Neutrophil (primary cell): ENCODE results near the gene PLIN1.
A peak's percentile ranks its signal among the peaks of the same experiment; 100 is the strongest.

ENCODE experiments used
- H3K27ac ChIP-seq: fragments of 200-600 bp; sonication (generic); 2 replicates; pipeline ENCODE4 v1.5.1; 2016; ENCODE audit warnings: mild to moderate bottlenecking, moderate library complexity
- H3K27me3 ChIP-seq: fragments of 200-600 bp; sonication (generic); 2 replicates; pipeline ENCODE4 v1.6.0; 2016; ENCODE audit warnings: mild to moderate bottlenecking
- H3K36me3 ChIP-seq: fragments of 200-600 bp; sonication (generic); 2 replicates; pipeline ENCODE4 v1.5.1; 2017
- H3K4me1 ChIP-seq, 2 experiments: fragments of 200-600 bp in 1 of 2; sonication (generic) in 1 of 2; 1 replicate in 1 of 2; 2 replicates in 1 of 2; pipeline versions ENCODE4 v1.5.1 to v1.6.1; 2013 to 2016; ENCODE audit warnings: low read depth in 1 of 2, low read length in 1 of 2, mild to moderate bottlenecking in 1 of 2, moderate library complexity in 1 of 2; ENCODE audit not compliant: control insufficient read depth in 1 of 2, insufficient read depth in 1 of 2
- H3K4me3 ChIP-seq, 2 experiments: fragments of 200-600 bp in 1 of 2; sonication (generic) in 1 of 2; 1 replicate in 1 of 2; 2 replicates in 1 of 2; pipeline ENCODE4 v1.5.1; 2013 to 2016; ENCODE audit warnings: low read depth in 1 of 2, low read length in 1 of 2, mild to moderate bottlenecking in 1 of 2, moderate library complexity in 1 of 2
- H3K9me3 ChIP-seq: fragments of 200-600 bp; sonication (generic); 2 replicates; pipeline ENCODE4 v1.5.1; 2016
- TF ChIP-seq, protein P1 (sequence below): fragments of 200-600 bp; sonication (generic); IDR thresholded peaks from 2 replicates; pipeline ENCODE4 v1.5.1; 2016; ENCODE audit warnings: antibody characterized with exemption

Gene PLIN1

DNA sequence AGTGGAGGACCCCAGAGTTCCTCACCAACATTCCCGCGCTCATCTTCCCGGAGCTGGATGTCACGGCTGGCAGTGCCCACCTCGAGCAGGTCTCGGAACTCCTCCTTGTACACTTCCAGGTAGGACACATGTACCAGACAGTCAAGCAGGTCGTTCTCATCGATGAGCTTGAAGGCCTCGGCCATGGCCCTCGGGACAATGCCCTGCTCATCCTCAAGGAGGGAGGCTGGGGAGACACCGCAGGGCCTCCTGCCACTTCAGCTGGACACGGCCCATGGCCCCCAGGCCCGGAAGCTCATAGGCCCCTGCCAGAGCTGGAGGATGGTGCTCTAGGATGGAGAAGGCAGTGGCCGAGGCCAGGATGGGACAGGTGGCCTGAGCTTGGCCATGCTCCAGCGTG lies 29.5 kb downstream of the PLIN1 start:
- Histone ChIP-seq H3K9me3 (no peaks in the 10 kb centered on the region), H3K27ac (no peak overlapping the region), H3K36me3 (no peaks in the 10 kb centered on the region), H3K4me3 (no peak overlapping the region), H3K27me3 (peaks cover 33% of the 10 kb centered on the region), H3K4me1 (peaks cover 0 to 3% of the 10 kb centered on the region in 2 experiments)
- TF ChIP-seq, protein P1, sequence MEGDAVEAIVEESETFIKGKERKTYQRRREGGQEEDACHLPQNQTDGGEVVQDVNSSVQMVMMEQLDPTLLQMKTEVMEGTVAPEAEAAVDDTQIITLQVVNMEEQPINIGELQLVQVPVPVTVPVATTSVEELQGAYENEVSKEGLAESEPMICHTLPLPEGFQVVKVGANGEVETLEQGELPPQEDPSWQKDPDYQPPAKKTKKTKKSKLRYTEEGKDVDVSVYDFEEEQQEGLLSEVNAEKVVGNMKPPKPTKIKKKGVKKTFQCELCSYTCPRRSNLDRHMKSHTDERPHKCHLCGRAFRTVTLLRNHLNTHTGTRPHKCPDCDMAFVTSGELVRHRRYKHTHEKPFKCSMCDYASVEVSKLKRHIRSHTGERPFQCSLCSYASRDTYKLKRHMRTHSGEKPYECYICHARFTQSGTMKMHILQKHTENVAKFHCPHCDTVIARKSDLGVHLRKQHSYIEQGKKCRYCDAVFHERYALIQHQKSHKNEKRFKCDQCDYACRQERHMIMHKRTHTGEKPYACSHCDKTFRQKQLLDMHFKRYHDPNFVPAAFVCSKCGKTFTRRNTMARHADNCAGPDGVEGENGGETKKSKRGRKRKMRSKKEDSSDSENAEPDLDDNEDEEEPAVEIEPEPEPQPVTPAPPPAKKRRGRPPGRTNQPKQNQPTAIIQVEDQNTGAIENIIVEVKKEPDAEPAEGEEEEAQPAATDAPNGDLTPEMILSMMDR: no peak

DNA sequence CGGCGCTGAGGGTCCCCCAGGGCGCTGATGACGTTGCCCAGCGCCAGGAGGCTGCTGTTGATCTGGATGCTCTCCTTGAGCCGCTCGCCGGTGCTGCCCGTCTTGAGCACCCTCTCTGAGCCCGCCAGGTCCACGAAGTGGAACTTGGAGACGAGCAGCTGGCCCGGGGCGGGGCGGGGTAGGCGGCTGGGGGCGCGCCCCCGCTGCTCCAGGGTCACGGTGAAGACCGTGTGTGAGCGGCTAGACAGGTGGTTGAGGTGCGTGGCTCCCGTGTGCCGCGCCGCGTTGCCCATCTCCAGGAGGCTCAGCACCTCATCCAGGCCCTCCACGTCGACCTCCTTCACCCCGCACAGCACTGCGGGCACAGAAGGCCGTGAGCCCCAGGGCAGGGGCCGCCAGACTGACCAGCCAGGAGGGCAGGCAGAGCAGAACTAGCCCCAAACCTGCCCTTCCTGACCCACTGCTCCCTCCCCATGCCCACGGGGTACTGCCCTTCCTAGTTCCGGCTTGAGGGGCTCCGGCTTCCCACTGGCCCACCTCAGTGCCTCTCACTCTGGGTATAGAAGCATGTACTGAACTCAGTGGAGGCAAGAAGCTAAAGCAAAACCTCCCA lies 30.0 kb downstream of the PLIN1 start:
- peaks cover 27% of the 10 kb centered on the region for H3K27me3 ChIP-seq
- H3K27ac ChIP-seq: no peak overlapping the region
- H3K9me3 ChIP-seq: no peaks in the 10 kb centered on the region
- TF ChIP-seq, protein P1: no peak
- no peaks in the 10 kb centered on the region for H3K4me1 ChIP-seq
- no peak overlapping the region for H3K4me3 ChIP-seq
- H3K36me3 ChIP-seq: no peaks in the 10 kb centered on the region

DNA sequence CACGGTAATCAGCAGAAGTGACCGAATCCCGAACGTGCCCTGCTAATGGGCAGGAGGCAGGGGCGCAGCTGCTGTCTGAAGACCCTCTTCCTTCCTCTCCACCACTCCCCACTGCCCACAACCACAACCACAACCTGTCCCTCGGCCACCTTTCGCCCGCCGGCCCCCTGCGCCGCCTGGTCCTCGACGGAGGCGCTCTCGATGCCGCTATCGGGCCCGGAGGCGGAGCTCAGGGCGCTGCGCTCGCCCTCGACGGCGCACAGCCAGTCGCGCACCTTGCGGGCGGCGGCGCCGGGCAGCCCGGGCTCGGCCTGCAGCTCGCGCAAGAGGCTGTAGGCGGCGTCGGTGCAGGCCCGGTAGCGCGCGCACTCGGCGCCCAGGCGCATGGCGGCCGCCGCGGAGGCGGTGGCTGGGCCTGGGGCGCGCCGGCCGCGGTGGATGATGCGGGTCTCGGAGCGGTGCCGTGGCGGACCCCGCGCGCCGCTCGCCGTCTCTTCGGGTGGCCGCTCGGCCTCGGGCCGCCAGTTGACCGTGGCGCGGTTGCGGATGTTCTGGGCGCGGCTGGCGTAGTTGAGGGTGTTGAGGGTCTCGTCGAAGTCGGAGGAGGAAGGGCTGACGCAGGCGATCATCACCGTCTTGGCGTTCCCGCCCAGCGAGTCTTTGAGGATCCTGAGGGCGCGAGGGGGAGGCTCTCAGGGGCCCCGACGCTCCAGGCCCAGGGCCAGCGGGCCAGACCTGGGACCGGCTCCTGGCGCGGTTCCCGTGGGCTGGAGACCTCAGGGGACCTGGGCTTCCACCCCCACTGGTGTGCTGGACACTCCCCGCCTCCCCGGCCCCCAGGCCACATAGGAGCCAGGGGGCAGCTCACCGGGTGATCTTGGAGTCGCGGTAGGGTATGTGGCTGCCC lies 30.8 kb downstream of the PLIN1 start:
- Histone ChIP-seq H3K4me3 (no peak overlapping the region), H3K27ac (no peak overlapping the region), H3K27me3 (peaks cover 19% of the 10 kb centered on the region), H3K36me3 (no peaks in the 10 kb centered on the region), H3K9me3 (no peaks in the 10 kb centered on the region), H3K4me1 (no peaks in the 10 kb centered on the region)
- TF ChIP-seq, protein P1: no peak

DNA sequence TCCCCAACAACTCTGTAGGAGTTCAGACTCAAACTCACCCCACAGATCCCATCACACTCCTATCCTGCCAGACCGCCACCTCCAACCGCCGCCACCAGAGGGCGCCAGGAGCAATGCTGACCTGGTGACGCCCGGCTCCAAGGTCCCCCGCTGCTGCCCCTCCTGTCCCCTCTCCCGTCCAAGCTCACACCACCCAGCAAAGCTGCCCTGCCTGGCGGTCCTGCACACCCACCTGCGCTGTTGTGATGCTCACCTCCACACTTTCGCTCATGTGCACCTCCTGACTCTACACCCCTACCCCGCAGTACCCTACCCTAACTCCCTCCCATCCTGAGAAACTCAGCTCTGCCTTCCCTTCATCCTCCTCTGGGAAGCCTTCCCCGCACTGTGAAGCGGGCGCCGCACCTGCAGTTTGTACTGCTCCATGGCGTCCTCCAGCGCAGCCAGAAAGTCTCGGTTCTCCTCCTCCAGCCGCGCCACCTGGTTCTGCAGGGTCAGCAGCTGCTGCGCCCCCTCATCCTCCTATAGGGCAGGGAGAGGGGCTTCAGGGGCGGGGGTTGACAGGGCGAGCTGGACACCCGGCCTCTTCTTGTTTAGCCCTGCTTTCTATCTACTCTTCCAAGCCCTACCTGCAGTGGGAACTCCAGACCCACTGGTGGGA lies 31.8 kb downstream of the PLIN1 start:
- Histone ChIP-seq H3K27ac (no peak overlapping the region), H3K27me3 (peaks cover 9% of the 10 kb centered on the region), H3K36me3 (no peaks in the 10 kb centered on the region), H3K9me3 (no peaks in the 10 kb centered on the region), H3K4me3 (no peak overlapping the region), H3K4me1 (no peaks in the 10 kb centered on the region)
- TF ChIP-seq, protein P1: peak; percentile 68

DNA sequence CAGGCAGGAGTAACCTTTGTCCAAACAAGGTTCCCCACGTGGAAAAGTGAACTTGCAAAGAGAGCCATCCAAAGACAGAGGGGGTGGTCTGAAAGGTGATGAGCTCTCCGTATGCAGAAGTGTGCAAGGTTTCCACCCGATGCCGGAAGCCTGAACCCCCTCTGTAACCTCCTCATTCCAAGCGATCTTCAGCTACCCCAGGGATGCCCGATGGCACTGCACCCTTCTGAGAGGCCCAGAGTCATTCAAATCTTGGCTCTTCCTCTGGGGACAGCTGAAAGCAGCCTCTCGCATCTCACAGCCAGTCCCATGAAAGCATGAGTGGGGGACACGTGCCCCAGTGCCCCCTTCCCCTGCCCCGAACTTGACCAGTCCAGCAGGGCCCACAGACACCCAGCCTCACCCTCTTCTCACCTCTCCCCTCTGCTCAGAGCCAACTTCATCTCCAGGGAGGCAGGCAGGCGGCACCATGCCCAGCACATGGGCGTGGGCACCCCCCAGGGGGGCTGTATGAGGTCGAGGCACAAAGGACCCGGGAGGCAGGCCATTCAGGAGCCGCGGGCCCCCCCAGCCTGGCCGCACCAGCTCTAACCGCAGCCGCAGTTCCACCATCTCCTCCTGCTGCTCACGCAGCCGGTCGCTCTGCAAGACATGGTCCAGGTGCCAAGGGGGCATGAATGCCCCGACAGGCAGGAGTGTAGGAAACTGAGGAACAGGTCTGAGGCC lies 32.6 kb downstream of the PLIN1 start:
- TF ChIP-seq, protein P1: no peak
- Histone ChIP-seq H3K9me3 (no peaks in the 10 kb centered on the region), H3K4me1 (no peaks in the 10 kb centered on the region), H3K4me3 (no peak overlapping the region), H3K27ac (no peak overlapping the region), H3K36me3 (no peaks in the 10 kb centered on the region), H3K27me3 (peaks cover 1% of the 10 kb centered on the region)
